ENCODE results near the gene PPIL4.
A peak's percentile ranks its signal among the peaks of the same experiment; 100 is the strongest.

Gene PPIL4

GRCh38 chr6:149545258-149545753, 537 bp downstream of the PPIL4 start:
- Histone ChIP-seq H3K9me3 (ENCODE audit: severe bottlenecking) (no peaks in the 10 kb centered on the region), H3K27ac (peak overlapping the region; percentile 91), H3K36me3 (peaks cover 14% of the 10 kb centered on the region), H3K4me3 (ENCODE audit: low read depth, low read length) (peak overlapping the region; percentile 93), H3K27me3 (ENCODE audit: insufficient read depth, low read depth, severe bottlenecking) (no peaks in the 10 kb centered on the region)
- TF ChIP-seq, protein P1, sequence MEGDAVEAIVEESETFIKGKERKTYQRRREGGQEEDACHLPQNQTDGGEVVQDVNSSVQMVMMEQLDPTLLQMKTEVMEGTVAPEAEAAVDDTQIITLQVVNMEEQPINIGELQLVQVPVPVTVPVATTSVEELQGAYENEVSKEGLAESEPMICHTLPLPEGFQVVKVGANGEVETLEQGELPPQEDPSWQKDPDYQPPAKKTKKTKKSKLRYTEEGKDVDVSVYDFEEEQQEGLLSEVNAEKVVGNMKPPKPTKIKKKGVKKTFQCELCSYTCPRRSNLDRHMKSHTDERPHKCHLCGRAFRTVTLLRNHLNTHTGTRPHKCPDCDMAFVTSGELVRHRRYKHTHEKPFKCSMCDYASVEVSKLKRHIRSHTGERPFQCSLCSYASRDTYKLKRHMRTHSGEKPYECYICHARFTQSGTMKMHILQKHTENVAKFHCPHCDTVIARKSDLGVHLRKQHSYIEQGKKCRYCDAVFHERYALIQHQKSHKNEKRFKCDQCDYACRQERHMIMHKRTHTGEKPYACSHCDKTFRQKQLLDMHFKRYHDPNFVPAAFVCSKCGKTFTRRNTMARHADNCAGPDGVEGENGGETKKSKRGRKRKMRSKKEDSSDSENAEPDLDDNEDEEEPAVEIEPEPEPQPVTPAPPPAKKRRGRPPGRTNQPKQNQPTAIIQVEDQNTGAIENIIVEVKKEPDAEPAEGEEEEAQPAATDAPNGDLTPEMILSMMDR (IDR thresholded peaks at IDR 0.05; ENCODE audit: low read depth, low read length), result no peak
- peak; percentile 9 for DNase-seq

- Histone ChIP-seq H3K4me3 (ENCODE audit: low read depth, low read length) (peak overlapping the region; percentile 93), H3K9me3 (ENCODE audit: severe bottlenecking) (no peaks in the 10 kb centered on the region), H3K36me3 (peaks cover 19% of the 10 kb centered on the region), H3K27me3 (ENCODE audit: insufficient read depth, low read depth, severe bottlenecking) (no peaks in the 10 kb centered on the region), H3K27ac (peak overlapping the region; percentile 91; the same call in 1 of the 2 replicates)
- TF ChIP-seq, protein P1 (IDR thresholded peaks at IDR 0.05; ENCODE audit: low read depth, low read length), result no peak
- no peak for DNase-seq
These were observed 1.1 kb downstream of the PPIL4 start for GRCh38 chr6:149544646-149545257.

- H3K4me3 ChIP-seq (ENCODE audit: low read depth, low read length), result no peak overlapping the region
These were observed 4.7 kb downstream of the PPIL4 start for GRCh38 chr6:149541139-149541538.

DNA sequence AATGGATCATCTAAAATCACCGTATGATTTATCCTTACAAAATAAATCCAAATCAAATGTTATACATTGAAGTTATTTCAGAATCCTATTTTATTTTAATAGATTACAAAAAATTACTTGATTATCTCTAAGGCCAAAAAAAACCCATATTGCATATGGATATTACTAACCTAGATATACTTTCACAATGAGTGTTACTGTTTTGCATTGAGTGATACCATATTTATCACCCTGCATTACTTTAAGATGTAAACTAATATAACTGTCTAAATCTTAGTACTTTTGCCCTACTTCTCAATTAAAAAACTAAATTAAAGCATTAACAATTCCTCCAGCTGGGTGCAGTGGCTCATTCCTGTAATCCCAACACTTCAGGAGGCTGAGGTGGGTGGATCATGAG, 11.1 kb downstream of the PPIL4 start:
- H3K9me3 ChIP-seq (ENCODE audit: severe bottlenecking), result no peaks in the 10 kb centered on the region
- no peak for DNase-seq
- H3K4me3 ChIP-seq (ENCODE audit: low read depth, low read length), result no peak overlapping the region
- H3K27ac ChIP-seq, result no peak overlapping the region
- H3K36me3 ChIP-seq, result peaks cover 81% of the 10 kb centered on the region
- H3K27me3 ChIP-seq (ENCODE audit: insufficient read depth, low read depth, severe bottlenecking), result no peaks in the 10 kb centered on the region
- TF ChIP-seq, protein P1 (IDR thresholded peaks at IDR 0.05; ENCODE audit: low read depth, low read length), result no peak

More at GRCh38 chr6:149541139-149541538, 4.7 kb downstream of the PPIL4 start:
- H3K36me3 ChIP-seq, result peaks cover 49% of the 10 kb centered on the region
- no peaks in the 10 kb centered on the region for H3K9me3 ChIP-seq (ENCODE audit: severe bottlenecking)
- H3K27ac ChIP-seq, result no peak overlapping the region
- TF ChIP-seq, protein P1 (IDR thresholded peaks at IDR 0.05; ENCODE audit: low read depth, low read length), result no peak
- no peak for DNase-seq
- no peaks in the 10 kb centered on the region for H3K27me3 ChIP-seq (ENCODE audit: insufficient read depth, low read depth, severe bottlenecking)

- Histone ChIP-seq H3K27me3 (ENCODE audit: insufficient read depth, low read depth, severe bottlenecking) (no peaks in the 10 kb centered on the region), H3K36me3 (peaks cover 73% of the 10 kb centered on the region), H3K4me3 (ENCODE audit: low read depth, low read length) (no peak overlapping the region), H3K9me3 (ENCODE audit: severe bottlenecking) (no peaks in the 10 kb centered on the region), H3K27ac (no peak overlapping the region)
- TF ChIP-seq, protein P1 (IDR thresholded peaks at IDR 0.05; ENCODE audit: low read depth, low read length), result no peak
- no peak for DNase-seq
These were observed 16.2 kb downstream of the PPIL4 start for GRCh38 chr6:149529650-149530049.

- TF ChIP-seq, protein P1 (IDR thresholded peaks at IDR 0.05; ENCODE audit: low read depth, low read length), result no peak
- Histone ChIP-seq H3K4me3 (ENCODE audit: low read depth, low read length) (no peak overlapping the region), H3K9me3 (ENCODE audit: severe bottlenecking) (no peaks in the 10 kb centered on the region), H3K36me3 (peaks cover 38% of the 10 kb centered on the region), H3K27ac (no peak overlapping the region), H3K27me3 (ENCODE audit: insufficient read depth, low read depth, severe bottlenecking) (no peaks in the 10 kb centered on the region)
- DNase-seq, result no peak
These were observed 30.3 kb downstream of the PPIL4 start for GRCh38 chr6:149515494-149515893.

All from WERI-Rb-1 (cell line).